H9 (cell line): ENCODE results near the gene PTPN2. TPM values are rescaled to one million over a fixed set of nuclear protein-coding genes. Genes with fewer than 3 reads are reported as not detected.

ENCODE experiments used
- DNase-seq: peaks from one replicate; pipeline ENCODE4 v3.0.0-alpha.2; 2017
- H2AFZ ChIP-seq: one replicate; pipeline ENCODE4 v1.6.1; 2013; ENCODE audit warnings: mild to moderate bottlenecking, low read length, control low read depth, moderate library complexity
- H2AK5ac ChIP-seq: 2 replicates; pipeline ENCODE4 v1.6.1; 2013; ENCODE audit warnings: low read length, control low read depth, mixed read lengths; ENCODE audit not compliant: insufficient read length
- H2BK120ac ChIP-seq: one replicate; pipeline ENCODE4 v1.6.1; 2013; ENCODE audit warnings: low read depth, mild to moderate bottlenecking, low read length, control low read depth, inconsistent platforms; ENCODE audit not compliant: poor library complexity, severe bottlenecking
- H2BK12ac ChIP-seq: 2 replicates; pipeline ENCODE4 v1.6.1; 2013; ENCODE audit warnings: low read length, control low read depth, mixed read lengths, low read depth; ENCODE audit not compliant: insufficient read length
- H2BK15ac ChIP-seq: 2 replicates; pipeline ENCODE4 v1.6.1; 2013; ENCODE audit warnings: low read depth, low read length, control low read depth
- H2BK20ac ChIP-seq: one replicate; pipeline ENCODE4 v1.6.1; 2013; ENCODE audit warnings: low read depth, mild to moderate bottlenecking, low read length, control low read depth, inconsistent platforms; ENCODE audit not compliant: poor library complexity, severe bottlenecking
- H2BK5ac ChIP-seq: 2 replicates; pipeline ENCODE4 v1.6.1; 2013; ENCODE audit warnings: low read length, control low read depth, mixed read lengths; ENCODE audit not compliant: insufficient read length
- H3K14ac ChIP-seq: 2 replicates; pipeline ENCODE4 v1.6.1; 2013; ENCODE audit warnings: low read length, control low read depth; ENCODE audit not compliant: insufficient read depth
- H3K18ac ChIP-seq: 2 replicates; pipeline ENCODE4 v1.6.1; 2013; ENCODE audit warnings: low read depth, mild to moderate bottlenecking, mixed read lengths, low read length, control low read depth; ENCODE audit not compliant: insufficient read length
- H3K23ac ChIP-seq: 2 replicates; pipeline ENCODE4 v1.6.1; 2013; ENCODE audit warnings: low read length, control low read depth, mixed read lengths, low read depth; ENCODE audit not compliant: insufficient read length
- H3K23me2 ChIP-seq: 2 replicates; pipeline ENCODE4 v1.6.1; 2013; ENCODE audit warnings: low read depth, mild to moderate bottlenecking, mixed read lengths, low read length, control low read depth; ENCODE audit not compliant: insufficient read length, poor library complexity, severe bottlenecking
- H3K27ac ChIP-seq: 2 replicates; pipeline ENCODE4 v1.5.1; 2013; ENCODE audit warnings: low read length, control low read depth, mixed read lengths, low read depth; ENCODE audit not compliant: insufficient read length
- H3K27me3 ChIP-seq: 2 replicates; pipeline ENCODE4 v1.6.1; 2013; ENCODE audit warnings: low read length, control low read depth, inconsistent platforms; ENCODE audit not compliant: insufficient read depth
- H3K4ac ChIP-seq: 2 replicates; pipeline ENCODE4 v1.6.1; 2013; ENCODE audit warnings: low read depth, mild to moderate bottlenecking, control low read depth, inconsistent platforms, low read length, moderate library complexity
- H3K4me1 ChIP-seq: 2 replicates; pipeline ENCODE4 v1.6.1; 2013; ENCODE audit warnings: low read length, control low read depth, inconsistent platforms; ENCODE audit not compliant: insufficient read depth
- H3K4me2 ChIP-seq: 2 replicates; pipeline ENCODE4 v1.6.1; 2013; ENCODE audit warnings: low read length, control low read depth, mixed read lengths; ENCODE audit not compliant: insufficient read length, insufficient read depth
- H3K56ac ChIP-seq: 2 replicates; pipeline ENCODE4 v1.6.1; 2013; ENCODE audit warnings: low read depth, mild to moderate bottlenecking, mixed read lengths, low read length, control low read depth; ENCODE audit not compliant: insufficient read length
- H3K79me1 ChIP-seq: 2 replicates; pipeline ENCODE4 v1.6.1; 2013; ENCODE audit warnings: low read depth, mild to moderate bottlenecking, moderate library complexity, low read length, control low read depth, inconsistent platforms; ENCODE audit not compliant: insufficient read depth, poor library complexity, severe bottlenecking
- H3K79me2 ChIP-seq: 2 replicates; pipeline ENCODE4 v1.6.1; 2013; ENCODE audit warnings: low read length, control low read depth, inconsistent platforms; ENCODE audit not compliant: insufficient read depth
- H3K9ac ChIP-seq: 2 replicates; pipeline ENCODE4 v1.6.1; 2013; ENCODE audit warnings: low read length, control low read depth, mixed read lengths; ENCODE audit not compliant: insufficient read length; ENCODE audit errors: extremely low read depth
- H3K9me3 ChIP-seq: one replicate; pipeline ENCODE4 v1.6.1; 2013; ENCODE audit warnings: low read depth, low read length, inconsistent platforms; ENCODE audit not compliant: control insufficient read depth
- H3T11ph ChIP-seq: one replicate; pipeline ENCODE4 v1.6.1; 2013; ENCODE audit warnings: mild to moderate bottlenecking, low read length, control low read depth, inconsistent platforms
- H4K20me1 ChIP-seq: one replicate; pipeline ENCODE4 v1.6.1; 2013; ENCODE audit not compliant: control insufficient read depth, insufficient read length, insufficient read depth
- H4K5ac ChIP-seq: 2 replicates; pipeline ENCODE4 v1.6.1; 2013; ENCODE audit warnings: low read depth, mild to moderate bottlenecking, mixed read lengths, low read length, control low read depth; ENCODE audit not compliant: insufficient read length
- H4K8ac ChIP-seq: replicated peaks from 2 replicates; pipeline ENCODE4 v1.6.1; 2013; ENCODE audit warnings: low read length, control low read depth, mixed read lengths, low read depth; ENCODE audit not compliant: insufficient read length
- H4K91ac ChIP-seq: 2 replicates; pipeline ENCODE4 v1.6.1; 2013; ENCODE audit warnings: low read depth, mild to moderate bottlenecking, moderate library complexity, mixed read lengths, low read length, control low read depth; ENCODE audit not compliant: insufficient read length
- H3K27ac Mint-ChIP-seq, 3 experiments: 2 replicates in 2 of 3; 3 replicates in 1 of 3; pipeline ENCODE4 v1.8.0; 2020 to 2021; ENCODE audit warnings: mixed read lengths in 3 of 3, mild to moderate bottlenecking in 1 of 3, moderate library complexity in 1 of 3
- H3K27me3 Mint-ChIP-seq: 2 replicates; pipeline ENCODE4 v1.8.0; 2021; ENCODE audit warnings: low read depth, mild to moderate bottlenecking, moderate library complexity, mixed read lengths
- H3K36me3 Mint-ChIP-seq, 3 experiments: 2 replicates in 2 of 3; 3 replicates in 1 of 3; pipeline ENCODE4 v1.8.0; 2020 to 2021; ENCODE audit warnings: low read depth in 3 of 3, mixed read lengths in 3 of 3; ENCODE audit not compliant: insufficient read depth in 1 of 3
- H3K4me1 Mint-ChIP-seq, 2 experiments: 2 replicates each; pipeline ENCODE4 v1.8.0; 2020; ENCODE audit warnings: mixed read lengths in 2 of 2
- H3K4me3 Mint-ChIP-seq, 2 experiments: 2 replicates in 1 of 2; 3 replicates in 1 of 2; pipeline ENCODE4 v1.8.0; 2020 to 2021; ENCODE audit warnings: mild to moderate bottlenecking in 2 of 2, mixed read lengths in 2 of 2, moderate library complexity in 1 of 2
- H3K9me3 Mint-ChIP-seq, 2 experiments: 2 replicates in 1 of 2; 3 replicates in 1 of 2; pipeline ENCODE4 v1.8.0; 2020; ENCODE audit warnings: mild to moderate bottlenecking in 2 of 2, mixed read lengths in 2 of 2, moderate library complexity in 1 of 2
- WGBS: extraction: QIAGEN DNeasy Blood & Tissue Kit; methylation state at CpG from one replicate; pipeline ENCODE4 v1.1.7; 2013; ENCODE audit warnings: missing lambda C conversion rate, low lambda C conversion rate, mixed read lengths; ENCODE audit not compliant: insufficient read length; ENCODE audit errors: extremely low coverage; 5-methylcytosine and 5-hydroxymethylcytosine counted together
- total RNA-seq: library from RNA; stranded (reverse); gene quantifications from 2 replicates; pipeline ENCODE4 v1.2.1, GENCODE V29; 2021
- TF ChIP-seq, protein P1 (sequence below): fragments of 200-600 bp; sonication (generic); conservative IDR thresholded peaks from 3 replicates; pipeline ENCODE4 v1.8.0; 2021; ENCODE audit warnings: antibody characterized with exemption, mild to moderate bottlenecking

Gene PTPN2
- total RNA-seq, 1 experiment from 2014 or later = 48.7 TPM

DNA sequence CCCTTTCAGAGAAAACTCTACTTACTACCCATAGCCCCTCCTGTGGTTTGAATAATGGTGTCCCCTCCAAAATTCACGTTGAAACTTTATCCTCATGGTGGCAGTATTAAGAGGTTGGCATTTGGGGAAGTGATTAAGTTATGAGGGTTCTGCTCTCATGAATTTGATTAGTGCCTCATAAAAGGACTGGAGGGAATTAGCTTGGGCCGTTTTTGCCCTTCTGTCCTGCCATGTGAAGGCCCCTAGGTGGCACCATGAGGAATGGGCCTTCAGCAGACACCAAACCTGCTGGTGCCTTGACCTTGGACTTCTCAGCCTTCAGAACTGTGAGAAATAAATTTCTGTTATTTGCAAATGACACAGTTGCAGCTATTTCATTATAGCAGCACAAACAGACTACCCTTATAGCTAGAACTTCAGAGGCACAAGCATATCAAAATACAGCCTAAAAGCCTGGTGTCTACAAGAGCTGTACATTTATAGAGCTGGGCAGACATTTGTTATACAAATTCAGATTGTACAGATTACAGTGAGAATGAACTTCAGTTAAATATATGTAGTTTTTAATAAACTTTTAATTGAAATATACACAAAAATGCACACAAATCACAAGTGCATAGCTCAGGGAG is 2.6 kb upstream of the PTPN2 start:
- H3K27ac Mint-ChIP-seq = no peak overlapping the region
- Histone ChIP-seq H2AK5ac (no peak overlapping the region), H3T11ph (no peak overlapping the region), H3K14ac (no peak overlapping the region), H3K23me2 (peaks cover 10% of the 10 kb centered on the region), H3K4ac (no peak overlapping the region), H3K27ac (no peak overlapping the region), H2BK5ac (no peak overlapping the region), H3K79me1 (no peaks in the 10 kb centered on the region), H4K91ac (no peak overlapping the region), H2BK20ac (no peak overlapping the region), H2AFZ (no peak overlapping the region), H4K20me1 (no peaks in the 10 kb centered on the region), H2BK120ac (no peak overlapping the region), H3K27me3 (no peaks in the 10 kb centered on the region), H3K9ac (no peak overlapping the region), H3K23ac (no peak overlapping the region), H3K18ac (no peak overlapping the region), H4K8ac (no peak overlapping the region), H3K9me3 (no peaks in the 10 kb centered on the region), H3K56ac (no peak overlapping the region), H4K5ac (no peak overlapping the region), H2BK12ac (no peak overlapping the region), H3K79me2 (peaks cover 10% of the 10 kb centered on the region; the same call in 1 of the 2 replicates), H2BK15ac (no peak overlapping the region), H3K4me1 (peaks cover 11% of the 10 kb centered on the region), H3K4me2 (no peak overlapping the region)
- peak; percentile 37 for DNase-seq
- no peaks in the 10 kb centered on the region; the same call in 1 of the 2 replicates for H3K27me3 Mint-ChIP-seq
- H3K4me1 Mint-ChIP-seq = peaks cover 30 to 36% of the 10 kb centered on the region in 2 experiments
- peaks cover 8 to 15% of the 10 kb centered on the region in 2 experiments for H3K9me3 Mint-ChIP-seq
- WGBS = no CpG with 5 or more reads among the region's 2 CpGs
- H3K4me3 Mint-ChIP-seq = no peak overlapping the region
- peaks cover 3 to 16% (median 4%) of the 10 kb centered on the region in 3 experiments; a peak in 6 of 7 replicates for H3K36me3 Mint-ChIP-seq
- TF ChIP-seq, protein P1, sequence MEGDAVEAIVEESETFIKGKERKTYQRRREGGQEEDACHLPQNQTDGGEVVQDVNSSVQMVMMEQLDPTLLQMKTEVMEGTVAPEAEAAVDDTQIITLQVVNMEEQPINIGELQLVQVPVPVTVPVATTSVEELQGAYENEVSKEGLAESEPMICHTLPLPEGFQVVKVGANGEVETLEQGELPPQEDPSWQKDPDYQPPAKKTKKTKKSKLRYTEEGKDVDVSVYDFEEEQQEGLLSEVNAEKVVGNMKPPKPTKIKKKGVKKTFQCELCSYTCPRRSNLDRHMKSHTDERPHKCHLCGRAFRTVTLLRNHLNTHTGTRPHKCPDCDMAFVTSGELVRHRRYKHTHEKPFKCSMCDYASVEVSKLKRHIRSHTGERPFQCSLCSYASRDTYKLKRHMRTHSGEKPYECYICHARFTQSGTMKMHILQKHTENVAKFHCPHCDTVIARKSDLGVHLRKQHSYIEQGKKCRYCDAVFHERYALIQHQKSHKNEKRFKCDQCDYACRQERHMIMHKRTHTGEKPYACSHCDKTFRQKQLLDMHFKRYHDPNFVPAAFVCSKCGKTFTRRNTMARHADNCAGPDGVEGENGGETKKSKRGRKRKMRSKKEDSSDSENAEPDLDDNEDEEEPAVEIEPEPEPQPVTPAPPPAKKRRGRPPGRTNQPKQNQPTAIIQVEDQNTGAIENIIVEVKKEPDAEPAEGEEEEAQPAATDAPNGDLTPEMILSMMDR = peak; percentile 61
